ENCODE data around the gene TNFAIP8L1. TPM values are rescaled to one million over a fixed set of nuclear protein-coding genes. Genes with fewer than 3 reads are reported as not detected.

TNFAIP8L1 gene
- total RNA-seq, 4 donors from 2014 or later: 7.3 to 8.8 (median 8.4) TPM

DNA sequence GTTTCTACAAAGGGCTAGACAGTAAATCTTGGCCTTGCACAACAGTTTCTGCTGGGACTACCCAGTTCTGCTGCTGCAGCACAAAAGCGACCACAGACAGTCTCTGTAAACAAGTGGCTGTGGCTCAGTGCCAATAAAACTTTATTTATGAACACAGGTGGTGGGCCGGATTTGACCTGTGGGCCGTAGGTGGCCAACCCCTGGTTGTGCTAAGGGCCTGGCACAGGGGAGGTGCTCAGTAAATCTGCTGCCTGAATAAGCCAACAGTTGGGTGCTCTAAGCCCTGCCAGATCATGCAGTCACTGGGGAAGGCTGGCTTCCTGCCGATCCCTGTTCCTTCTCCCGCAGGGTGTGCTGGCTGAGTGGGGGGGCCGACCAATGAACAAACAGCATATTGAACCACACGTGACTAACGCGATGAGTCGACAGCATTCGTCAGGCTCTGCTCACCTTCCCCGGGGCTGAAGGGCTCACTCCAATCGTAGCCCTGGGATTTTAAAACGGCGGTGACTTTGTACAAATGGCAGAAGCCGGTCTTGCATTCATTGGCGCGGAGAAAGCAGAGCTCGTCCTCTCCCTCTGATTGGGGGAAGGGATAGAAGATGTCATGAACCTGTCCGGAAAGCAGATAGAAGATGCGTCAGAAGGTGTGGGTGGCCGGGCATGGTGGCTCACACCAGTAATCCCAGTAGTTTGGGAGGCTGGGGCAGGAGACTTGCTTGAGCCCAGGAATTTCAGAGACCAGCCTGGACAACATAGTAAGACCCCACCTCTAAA lies 55.1 kb downstream of the TNFAIP8L1 start:
- WGBS, 2 donors: 88 to 94% methylated on average over 21 of the region's 22 CpGs
- Histone ChIP-seq H3K4me1 (peaks cover 0 to 11% (median 0%) of the 10 kb centered on the region in 4 donors), H3K36me3 (peaks cover 0 to 95% (median 26%) of the 10 kb centered on the region in 3 donors), H3K27me3 (no peaks in the 10 kb centered on the region), H3K9me3 (no peaks in the 10 kb centered on the region), H3K27ac (peak overlapping the region in 2 of 4 donors; percentile 69 to 70), H3K4me3 (no peak overlapping the region)
- no peak for DNase-seq (ENCODE audit: low spot score in 2 of 2)
- no peak for TF ChIP-seq EP300 (IDR thresholded peaks at IDR 0.05)
- no peak for TF ChIP-seq POLR2A (IDR thresholded peaks at IDR 0.05)
- TF ChIP-seq, protein P1, sequence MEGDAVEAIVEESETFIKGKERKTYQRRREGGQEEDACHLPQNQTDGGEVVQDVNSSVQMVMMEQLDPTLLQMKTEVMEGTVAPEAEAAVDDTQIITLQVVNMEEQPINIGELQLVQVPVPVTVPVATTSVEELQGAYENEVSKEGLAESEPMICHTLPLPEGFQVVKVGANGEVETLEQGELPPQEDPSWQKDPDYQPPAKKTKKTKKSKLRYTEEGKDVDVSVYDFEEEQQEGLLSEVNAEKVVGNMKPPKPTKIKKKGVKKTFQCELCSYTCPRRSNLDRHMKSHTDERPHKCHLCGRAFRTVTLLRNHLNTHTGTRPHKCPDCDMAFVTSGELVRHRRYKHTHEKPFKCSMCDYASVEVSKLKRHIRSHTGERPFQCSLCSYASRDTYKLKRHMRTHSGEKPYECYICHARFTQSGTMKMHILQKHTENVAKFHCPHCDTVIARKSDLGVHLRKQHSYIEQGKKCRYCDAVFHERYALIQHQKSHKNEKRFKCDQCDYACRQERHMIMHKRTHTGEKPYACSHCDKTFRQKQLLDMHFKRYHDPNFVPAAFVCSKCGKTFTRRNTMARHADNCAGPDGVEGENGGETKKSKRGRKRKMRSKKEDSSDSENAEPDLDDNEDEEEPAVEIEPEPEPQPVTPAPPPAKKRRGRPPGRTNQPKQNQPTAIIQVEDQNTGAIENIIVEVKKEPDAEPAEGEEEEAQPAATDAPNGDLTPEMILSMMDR (IDR thresholded peaks at IDR 0.05): no peak

DNA sequence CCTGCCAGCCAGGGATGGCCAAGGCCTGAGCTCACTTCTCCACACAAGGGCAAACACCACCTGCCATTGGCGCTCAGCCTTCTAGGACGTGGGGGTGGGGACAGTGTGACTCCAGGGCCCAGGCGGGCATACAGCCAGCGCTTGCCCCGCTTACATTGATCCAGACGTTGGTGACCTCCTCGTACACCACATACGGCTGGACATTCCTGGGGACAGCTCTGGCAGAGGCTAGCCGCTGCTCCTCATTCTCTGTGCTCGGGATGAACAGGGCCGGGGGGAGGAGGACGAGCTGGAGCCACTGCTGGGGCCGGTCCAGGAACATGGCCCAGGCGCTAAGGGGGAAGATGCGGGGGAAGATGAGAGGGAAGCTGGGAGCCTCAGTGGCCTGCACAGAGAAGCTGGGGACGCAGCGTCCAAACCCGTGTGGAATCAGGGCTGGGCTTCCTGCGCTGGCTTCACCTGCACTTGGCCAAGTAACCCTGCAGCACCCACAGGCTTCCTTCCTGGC lies 56.0 kb downstream of the TNFAIP8L1 start:
- Histone ChIP-seq H3K27me3 (no peaks in the 10 kb centered on the region), H3K4me3 (no peak overlapping the region), H3K9me3 (no peaks in the 10 kb centered on the region), H3K4me1 (peaks cover 0 to 11% (median 0%) of the 10 kb centered on the region in 4 donors), H3K27ac (peak overlapping the region in 2 of 4 donors; percentile 69 to 70), H3K36me3 (peaks cover 0 to 95% (median 34%) of the 10 kb centered on the region in 3 donors)
- TF ChIP-seq EP300 (IDR thresholded peaks at IDR 0.05) (no peak), POLR2A (IDR thresholded peaks at IDR 0.05) (no peak)
- TF ChIP-seq, protein P1 (IDR thresholded peaks at IDR 0.05): no peak
- 78 to 81% methylated on average over 18 to 19 of the region's 19 CpGs for WGBS, 2 donors
- no peak for DNase-seq (ENCODE audit: low spot score in 2 of 2)

DNA sequence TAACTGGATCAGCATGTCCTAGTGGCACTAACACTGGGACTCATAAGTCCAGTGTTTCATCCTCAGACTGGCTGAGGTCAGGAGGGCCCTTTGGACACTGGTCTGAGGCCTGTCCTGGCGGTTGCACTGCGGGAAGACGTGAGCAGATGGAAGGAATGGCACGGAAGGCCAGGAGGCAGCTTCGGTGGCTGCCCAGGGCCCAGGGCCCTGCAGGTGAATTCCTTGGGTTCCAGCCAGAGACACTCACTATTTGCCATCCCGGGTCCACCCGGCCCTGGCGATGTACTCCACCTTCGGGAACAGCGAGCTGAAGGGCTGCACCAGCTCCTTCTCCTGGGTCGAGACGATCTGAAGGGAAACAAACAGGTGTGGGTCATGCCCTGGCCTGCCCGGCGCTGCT lies 58.0 kb downstream of the TNFAIP8L1 start:
- Histone ChIP-seq H3K27me3 (no peaks in the 10 kb centered on the region), H3K36me3 (peaks cover 6 to 98% (median 50%) of the 10 kb centered on the region in 3 donors), H3K4me1 (peaks cover 0 to 8% (median 0%) of the 10 kb centered on the region in 4 donors), H3K9me3 (no peaks in the 10 kb centered on the region), H3K4me3 (no peak overlapping the region), H3K27ac (peak overlapping the region in 3 of 4 donors; percentile 7 to 74 (median 69))
- WGBS, 2 donors: 88 to 93% methylated on average over 13 to 14 of the region's 14 CpGs
- TF ChIP-seq EP300 (IDR thresholded peaks at IDR 0.05) (no peak), POLR2A (IDR thresholded peaks at IDR 0.05) (no peak)
- TF ChIP-seq, protein P1 (IDR thresholded peaks at IDR 0.05): no peak
- no peak for DNase-seq (ENCODE audit: low spot score in 2 of 2)

DNA sequence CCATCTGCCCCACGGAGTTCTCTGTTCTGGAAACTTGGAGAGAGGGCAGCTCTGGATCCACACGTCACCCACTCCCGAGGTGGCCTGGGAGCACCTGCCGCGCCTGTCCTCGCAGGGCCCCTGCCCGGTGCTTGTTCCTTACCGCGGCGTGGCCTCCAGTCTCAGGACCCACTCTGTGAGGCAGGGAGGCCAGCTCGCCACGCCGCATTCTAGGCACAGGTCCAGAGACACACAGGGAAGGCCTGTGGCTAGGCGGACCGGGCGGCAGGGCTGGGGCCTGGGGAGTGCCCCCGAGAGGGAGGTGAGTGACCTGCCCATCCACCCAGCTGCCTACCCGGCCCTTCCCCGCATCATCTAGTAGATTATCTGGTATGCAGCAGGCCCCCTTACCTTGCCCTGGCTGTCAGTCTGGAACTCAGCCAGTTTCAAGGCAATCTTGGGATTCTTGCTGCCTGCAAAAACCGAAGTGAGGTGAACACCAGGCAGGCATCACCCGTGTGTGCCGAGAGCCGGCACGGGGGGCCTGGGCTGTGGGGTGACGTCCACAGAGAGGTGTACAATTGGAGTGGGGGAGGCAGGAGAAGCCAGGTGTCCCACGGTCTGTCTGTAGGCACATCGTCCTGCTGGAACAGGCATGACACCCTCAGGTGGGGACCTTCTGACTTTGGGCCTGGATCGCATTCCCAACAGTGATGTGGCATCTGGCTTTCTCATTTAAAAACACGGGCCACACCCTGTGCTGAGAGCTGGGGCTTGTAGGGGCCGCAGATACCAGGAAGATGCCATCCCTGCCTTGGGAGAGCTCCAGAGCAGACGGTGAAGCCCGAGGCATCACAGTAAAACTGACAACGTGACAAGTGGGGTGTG lies 60.7 kb downstream of the TNFAIP8L1 start:
- no peak for TF ChIP-seq EP300 (IDR thresholded peaks at IDR 0.05)
- TF ChIP-seq POLR2A (IDR thresholded peaks at IDR 0.05): no peak
- TF ChIP-seq, protein P1 (IDR thresholded peaks at IDR 0.05): no peak
- H3K27ac ChIP-seq: no peak overlapping the region
- no peak for DNase-seq (ENCODE audit: low spot score in 2 of 2)
- peaks cover 0 to 8% (median 0%) of the 10 kb centered on the region in 4 donors for H3K4me1 ChIP-seq
- H3K36me3 ChIP-seq: peaks cover 10 to 98% (median 55%) of the 10 kb centered on the region in 3 donors
- no peaks in the 10 kb centered on the region for H3K27me3 ChIP-seq
- no peak overlapping the region for H3K4me3 ChIP-seq
- WGBS, 2 donors: 85 to 86% methylated on average over 29 to 33 of the region's 33 CpGs
- H3K9me3 ChIP-seq: no peaks in the 10 kb centered on the region

Measured in tibial nerve (tissue), 4 donors.